Psoas muscle (tissue), 8 donors: ENCODE results near the gene ADCY5. TPM values are rescaled to one million over a fixed set of nuclear protein-coding genes. Genes with fewer than 3 reads are reported as not detected.
A peak's percentile ranks its signal among the peaks of the same experiment; 100 is the strongest.

Experiments used
- ATAC-seq, 4 donors: fragments of 200-7000 bp; cut with Tn5 transposase; one replicate each; pipeline ENCODE4 v1.9.1; 2020; ENCODE audit warnings: moderate library complexity in 3 of 4, mild to moderate bottlenecking in 2 of 4
- DNase-seq, 2 donors: peaks; one replicate each; pipeline ENCODE4 v3.0.0-alpha.2; 2020
- H3K27ac ChIP-seq: fragments of 200-600 bp; one replicate; pipeline ENCODE4 v1.8.0; 2022
- H3K27me3 ChIP-seq, 3 donors: fragments of 200-600 bp in 1 of 3; one replicate each; pipeline versions ENCODE4 v1.6.1 to v1.8.0; 2013 to 2022; ENCODE audit warnings: low read length in 2 of 3, mild to moderate bottlenecking in 2 of 3, moderate library complexity in 1 of 3; ENCODE audit not compliant: insufficient read depth in 3 of 3
- H3K36me3 ChIP-seq, 2 donors: fragments of 200-600 bp in 1 of 2; one replicate each; pipeline versions ENCODE4 v1.6.1 to v1.8.0; 2013 to 2022; ENCODE audit warnings: low read depth in 1 of 2, mild to moderate bottlenecking in 1 of 2, moderate library complexity in 1 of 2; ENCODE audit not compliant: insufficient read depth in 1 of 2
- H3K4me1 ChIP-seq: fragments of 200-600 bp; one replicate; pipeline ENCODE4 v1.8.0; 2022
- H3K4me3 ChIP-seq: fragments of 200-600 bp; one replicate; pipeline ENCODE4 v1.8.0; 2022; ENCODE audit warnings: mild to moderate bottlenecking
- H3K9me3 ChIP-seq: fragments of 200-600 bp; one replicate; pipeline ENCODE4 v1.8.0; 2022
- CTCF ChIP-seq: fragments of 200-600 bp; IDR thresholded peaks from one replicate; pipeline ENCODE4 v1.8.0; 2022; ENCODE audit warnings: antibody characterized with exemption
- WGBS, 3 donors: extraction: QIAGEN DNeasy Blood & Tissue Kit; methylation state at CpG; one replicate each; pipeline versions ENCODE4 v1.1.6 to v1.1.7; 2013; 5-methylcytosine and 5-hydroxymethylcytosine counted together
- intact Hi-C, 2 donors: fragments of 100-400 bp; cut with DNase I; formaldehyde crosslinking; loops; one replicate each; pipeline versions ENCODE4 v1.11.0 to v1.14.2; 2022
- polyA plus RNA-seq, 3 donors: library from polyadenylated mRNA; stranded (reverse); fragments of 200-250 nt; gene quantifications; one replicate each; pipeline ENCODE4 v1.2.3, GENCODE V29; 2013
- total RNA-seq, 4 donors: library from RNA; stranded (reverse); fragmentation: NEBNext Ultra II Directional in 2 of 4; extraction: Animal tissue kit (Norgen Biotek cat#: 25700) in 2 of 4; gene quantifications; one replicate each; pipeline versions ENCODE4 v1.2.1 to v1.2.4, GENCODE V29; 2021 to 2023
- donor health status: healthy with polysubstance abuse.
- donor health status: DM: no; HTN: no; CAD: no; lungs with moderate emphysema.
- donor health status: Bipolar disorder and iron deficiency.
- donor health status: healthy.
- donor health status: DM: yes; HTN: yes; CAD: no.
- donor health status: DM: no; HTN: no; CAD: no.
- donor health status: DM: no; HTN: no; CAD: no.
- donor health status: DM: yes; HTN: yes; CAD: no.

ADCY5 gene
- total and polyA plus RNA-seq, 7 donors, result 1.0 to 4.4 (median 1.6) TPM

- no peaks in the 10 kb centered on the region for H3K27me3 ChIP-seq
- H3K9me3 ChIP-seq, result no peaks in the 10 kb centered on the region
- no peak for ATAC-seq
- DNase-seq, result no peak
- no peak for TF ChIP-seq CTCF
- 15 to 31% (median 24%) methylated on average over 5 of the region's 5 CpGs for WGBS, 3 donors
- no peak overlapping the region for H3K27ac ChIP-seq
- no peak overlapping the region for H3K4me3 ChIP-seq
- no peaks in the 10 kb centered on the region for H3K36me3 ChIP-seq
- intact Hi-C loops, result no loop called here
- H3K4me1 ChIP-seq, result no peaks in the 10 kb centered on the region
These were observed 18.2 kb upstream of the ADCY5 start for GRCh38 chr3:123467046-123467445.

GRCh38 chr3:123464211-123464610 lies 15.3 kb upstream of the ADCY5 start:
- no peak overlapping the region for H3K4me3 ChIP-seq
- no peaks in the 10 kb centered on the region for H3K9me3 ChIP-seq
- 61 to 73% (median 69%) methylated on average over 7 of the region's 7 CpGs for WGBS, 3 donors
- DNase-seq, result peak in 1 of 2 donors; percentile 3
- no peak overlapping the region for H3K27ac ChIP-seq
- no peak for ATAC-seq
- intact Hi-C loops, result no loop called here
- no peaks in the 10 kb centered on the region for H3K4me1 ChIP-seq
- H3K27me3 ChIP-seq, result peaks cover 0 to under 1% (median 0%) of the 10 kb centered on the region in 3 donors
- H3K36me3 ChIP-seq, result no peaks in the 10 kb centered on the region
- no peak for TF ChIP-seq CTCF

GRCh38 chr3:123459862-123460261 lies 11.0 kb upstream of the ADCY5 start:
- intact Hi-C loops, result no loop called here
- H3K4me3 ChIP-seq, result no peak overlapping the region
- 24 to 28% (median 25%) methylated on average over 8 of the region's 8 CpGs for WGBS, 3 donors

GRCh38 chr3:123458255-123458654 lies 9.4 kb upstream of the ADCY5 start:
- DNase-seq (peak in 1 of 2 donors; percentile 2), ATAC-seq (no peak)
- intact Hi-C loops, result no loop called here
- no peak for TF ChIP-seq CTCF
- Histone ChIP-seq H3K27me3 (peaks cover 0 to 32% (median 0%) of the 10 kb centered on the region in 3 donors), H3K36me3 (no peaks in the 10 kb centered on the region), H3K27ac (no peak overlapping the region), H3K9me3 (no peaks in the 10 kb centered on the region), H3K4me3 (no peak overlapping the region), H3K4me1 (no peaks in the 10 kb centered on the region)
- WGBS, 3 donors, result 84 to 89% (median 85%) methylated on average over 5 of the region's 5 CpGs

More at GRCh38 chr3:123459862-123460261, 11.0 kb upstream of the ADCY5 start:
- Histone ChIP-seq H3K27me3 (peaks cover 0 to 20% (median 0%) of the 10 kb centered on the region in 3 donors), H3K27ac (no peak overlapping the region), H3K4me1 (no peaks in the 10 kb centered on the region), H3K36me3 (no peaks in the 10 kb centered on the region), H3K9me3 (no peaks in the 10 kb centered on the region)
- ATAC-seq (no peak), DNase-seq (peak in 1 of 2 donors; percentile 11)
- no peak for TF ChIP-seq CTCF

- no peak for ATAC-seq
- WGBS, 3 donors, result 100% methylated on average over 1 of the region's 1 CpG
- Histone ChIP-seq H3K9me3 (no peaks in the 10 kb centered on the region), H3K4me1 (no peaks in the 10 kb centered on the region), H3K27ac (no peak overlapping the region), H3K36me3 (no peaks in the 10 kb centered on the region), H3K27me3 (peaks cover 0 to 32% (median 0%) of the 10 kb centered on the region in 3 donors), H3K4me3 (no peak overlapping the region)
- no peak for TF ChIP-seq CTCF
- intact Hi-C loops, result no loop called here
- DNase-seq, result peak in 1 of 2 donors; percentile 3
These were observed 9.0 kb upstream of the ADCY5 start for GRCh38 chr3:123457841-123458240.
